Stimulated activated CD4-positive, alpha-beta T cell treated with anti-CD3 and anti-CD28 coated beads, Interleukin-12 subunit alpha, Interleukin-12 subunit beta, amount 100 ng/mL, for 48 hours (primary cell): Measurements from ENCODE around the gene DLGAP1.
"Not testable (repeated sequence)": the region's sequence is repeated elsewhere in the genome, so short reads cannot be mapped to it uniquely, and the experiment has no call there.

Source experiments
- DNase-seq, 3 donors: peaks; one replicate each; pipeline ENCODE4 v3.0.0-alpha.2; 2020; ENCODE audit warnings: low read depth in 2 of 3, low spot score in 1 of 3

DLGAP1 gene

GRCh38 chr18:4292696-4293095 lies 162.4 kb downstream of the DLGAP1 start:
- no peak for DNase-seq

- not testable (repeated sequence) for DNase-seq
Observed at GRCh38 chr18:4287340-4287739, 167.8 kb downstream of the DLGAP1 start.

- no peak for DNase-seq
Observed at GRCh38 chr18:4286256-4286655, 168.9 kb downstream of the DLGAP1 start.

GRCh38 chr18:4285525-4285924 lies 169.6 kb downstream of the DLGAP1 start:
- no peak for DNase-seq

GRCh38 chr18:4284528-4284927 lies 170.6 kb downstream of the DLGAP1 start:
- no peak for DNase-seq

GRCh38 chr18:4283746-4284291 lies 171.3 kb downstream of the DLGAP1 start:
- no peak for DNase-seq

GRCh38 chr18:4282954-4283353 lies 172.2 kb downstream of the DLGAP1 start:
- DNase-seq, result no peak

GRCh38 chr18:4276953-4277585 lies 178.0 kb downstream of the DLGAP1 start:
- DNase-seq, result no peak

- DNase-seq, result no peak
Observed at GRCh38 chr18:4271952-4272351, 183.2 kb downstream of the DLGAP1 start.

GRCh38 chr18:4270988-4271387 lies 184.1 kb downstream of the DLGAP1 start:
- DNase-seq, result no peak

- DNase-seq, result no peak
Observed at GRCh38 chr18:4270016-4270415, 185.1 kb downstream of the DLGAP1 start.

- DNase-seq, result no peak
Observed at GRCh38 chr18:4267641-4268040, 187.5 kb downstream of the DLGAP1 start.

GRCh38 chr18:4264347-4264791 lies 190.7 kb downstream of the DLGAP1 start:
- DNase-seq, result no peak

GRCh38 chr18:4260107-4260506 lies 195.0 kb downstream of the DLGAP1 start:
- DNase-seq, result no peak

GRCh38 chr18:4256766-4257417 lies 198.2 kb downstream of the DLGAP1 start:
- DNase-seq, result no peak

GRCh38 chr18:4254840-4255239 lies 200.3 kb downstream of the DLGAP1 start:
- no peak for DNase-seq

GRCh38 chr18:4252829-4253228 lies 202.3 kb downstream of the DLGAP1 start:
- no peak for DNase-seq

GRCh38 chr18:4251873-4252272 lies 203.2 kb downstream of the DLGAP1 start:
- no peak for DNase-seq

- no peak for DNase-seq
Observed at GRCh38 chr18:4251206-4251605, 203.9 kb downstream of the DLGAP1 start.

GRCh38 chr18:4250141-4250540 lies 205.0 kb downstream of the DLGAP1 start:
- DNase-seq, result no peak

GRCh38 chr18:4248686-4249085 lies 206.4 kb downstream of the DLGAP1 start:
- DNase-seq, result no peak

GRCh38 chr18:4246374-4246773 lies 208.7 kb downstream of the DLGAP1 start:
- no peak for DNase-seq

- DNase-seq, result no peak
Observed at GRCh38 chr18:4245456-4245855, 209.7 kb downstream of the DLGAP1 start.
